OCI-LY7 (cell line): ENCODE measurements around the gene CNDP2. TPM values are rescaled to one million over a fixed set of nuclear protein-coding genes. Genes with fewer than 3 reads are reported as not detected.

Source experiments
- BruUV-seq: library from RNA; stranded (reverse); fragments of 400-500 nt; replicated peaks from 2 replicates; lab custom pipeline; 2021; lab: Mats Ljungman, UMichigan
- CTCF ChIA-PET: fragments of 300-600 bp; sonication (Branson Sonifier 250); formaldehyde crosslinking; loops from one replicate; lab custom pipeline; 2022; ENCODE audit warnings: antibody characterized with exemption; ENCODE audit not compliant: unreplicated experiment; lab: Charles Lee
- POLR2A ChIA-PET: fragments of 300-600 bp; sonication (Branson Sonifier 250); formaldehyde crosslinking; loops from one replicate; lab custom pipeline; 2022; ENCODE audit warnings: antibody characterized with exemption; lab: Charles Lee
- DNase-seq: peaks from one replicate; pipeline ENCODE4 v3.0.0-alpha.2; 2015; ENCODE audit warnings: low spot score
- H2AFZ ChIP-seq: fragments of 200-600 bp; sonication (generic), shearing (Covaris generic); 2 replicates; pipeline ENCODE4 v1.6.1; 2014; ENCODE audit warnings: mild to moderate bottlenecking, antibody characterized with exemption, low read length, moderate library complexity
- H3K27ac ChIP-seq: fragments of 200-600 bp; sonication (generic); 2 replicates; pipeline ENCODE4 v1.5.1; 2014; ENCODE audit warnings: mixed run types, low read depth, mild to moderate bottlenecking, moderate library complexity, low read length, inconsistent platforms; ENCODE audit not compliant: poor library complexity, severe bottlenecking
- H3K36me3 ChIP-seq: fragments of 200-600 bp; sonication (generic); 2 replicates; pipeline ENCODE4 v1.6.1; 2014; ENCODE audit warnings: mild to moderate bottlenecking, antibody characterized with exemption, low read length, moderate library complexity, mixed read lengths; ENCODE audit not compliant: insufficient read depth
- H3K4me1 ChIP-seq: fragments of 200-600 bp; sonication (generic); 2 replicates; pipeline ENCODE4 v1.5.1; 2014; ENCODE audit warnings: mild to moderate bottlenecking, low read length; ENCODE audit not compliant: insufficient read depth, poor library complexity, severe bottlenecking
- H3K4me2 ChIP-seq: fragments of 200-600 bp; sonication (generic); 2 replicates; pipeline ENCODE4 v1.6.1; 2014; ENCODE audit warnings: mild to moderate bottlenecking, low read length
- H3K4me3 ChIP-seq: fragments of 200-600 bp; sonication (generic); 2 replicates; pipeline ENCODE4 v1.5.1; 2014; ENCODE audit warnings: mild to moderate bottlenecking, low read depth, low read length; ENCODE audit not compliant: poor library complexity, severe bottlenecking
- H3K79me2 ChIP-seq: fragments of 200-600 bp; sonication (generic); 2 replicates; pipeline ENCODE4 v1.6.1; 2016; ENCODE audit warnings: low read depth, mild to moderate bottlenecking, low read length, moderate library complexity, mixed read lengths; ENCODE audit not compliant: insufficient read depth
- H3K9me2 ChIP-seq: fragments of 200-600 bp; sonication (generic); 2 replicates; pipeline ENCODE4 v1.6.1; 2016; ENCODE audit warnings: mild to moderate bottlenecking, low read length, mixed read lengths; ENCODE audit not compliant: insufficient read depth
- H3K9me3 ChIP-seq: fragments of 200-600 bp; sonication (generic); 2 replicates; pipeline ENCODE4 v1.6.1; 2014; ENCODE audit warnings: mild to moderate bottlenecking, mixed run types, low read length, mixed read lengths
- H4K20me1 ChIP-seq: fragments of 200-600 bp; sonication (generic); 2 replicates; pipeline ENCODE4 v1.6.1; 2014; ENCODE audit warnings: mild to moderate bottlenecking, antibody characterized with exemption, low read length, moderate library complexity, mixed read lengths; ENCODE audit not compliant: insufficient read depth
- CTCF ChIP-seq: fragments of 200-600 bp; sonication (generic); conservative IDR thresholded peaks from 2 replicates; pipeline ENCODE4 v1.5.1; 2014; ENCODE audit warnings: mild to moderate bottlenecking, antibody characterized with exemption, low read length, moderate library complexity, mixed read lengths
- EZH2phosphoT487 ChIP-seq: fragments of 200-600 bp; sonication (generic); IDR thresholded peaks from 2 replicates; pipeline ENCODE4 v1.6.1; 2018; ENCODE audit warnings: low read depth, borderline replicate concordance, mild to moderate bottlenecking, mixed run types, antibody characterized with exemption, low read length, moderate library complexity, mixed read lengths
- intact Hi-C: fragments of 100-400 bp; cut with micrococcal nuclease; formaldehyde crosslinking; loops from one replicate; pipeline ENCODE4 v1.10.0; 2022; ENCODE audit not compliant: unreplicated experiment
- total RNA-seq, 2 experiments: library from RNA; depleted of rRNA in 1 of 2; stranded (reverse); fragments of >200 nt in 1 of 2; shearing (Covaris generic) in 1 of 2; gene quantifications; 2 replicates each; pipeline ENCODE4 v1.2.3, GENCODE V29; 2014 to 2022

Gene CNDP2
- total RNA-seq, 2 experiments from 2014 or later = 28.5 to 94.8 TPM

- no peak overlapping the region for H2AFZ ChIP-seq
- ChIA-PET CTCF (no interaction called here), POLR2A (no interaction called here)
- no peak overlapping the region for H3K27ac ChIP-seq
- intact Hi-C loops = no loop called here
- TF ChIP-seq CTCF = no peak
- no peak for TF ChIP-seq EZH2phosphoT487
- H3K9me2 ChIP-seq = no peaks in the 10 kb centered on the region
- BruUV-seq = no TSS peak
- H3K36me3 ChIP-seq = no peaks in the 10 kb centered on the region
- H3K79me2 ChIP-seq = no peaks in the 10 kb centered on the region
- DNase-seq = no peak
- no peak overlapping the region for H3K4me2 ChIP-seq
- no peak overlapping the region for H3K4me3 ChIP-seq
- no peaks in the 10 kb centered on the region for H3K9me3 ChIP-seq
- H3K4me1 ChIP-seq = no peaks in the 10 kb centered on the region
- no peaks in the 10 kb centered on the region for H4K20me1 ChIP-seq
Measured at GRCh38 chr18:74571895-74572680, 75.9 kb downstream of the CNDP2 start.

- BruUV-seq = no TSS peak
- H3K27ac ChIP-seq = no peak overlapping the region
- H3K4me1 ChIP-seq = no peaks in the 10 kb centered on the region
- no peaks in the 10 kb centered on the region for H3K9me3 ChIP-seq
- no peaks in the 10 kb centered on the region for H3K9me2 ChIP-seq
- no peak overlapping the region for H2AFZ ChIP-seq
- no peaks in the 10 kb centered on the region for H4K20me1 ChIP-seq
- ChIA-PET POLR2A (no interaction called here), CTCF (no interaction called here)
- H3K36me3 ChIP-seq = no peaks in the 10 kb centered on the region
- intact Hi-C loops = no loop called here
- DNase-seq = no peak
- H3K4me2 ChIP-seq = no peak overlapping the region
- TF ChIP-seq EZH2phosphoT487 (no peak), CTCF (no peak)
- no peak overlapping the region for H3K4me3 ChIP-seq
- no peaks in the 10 kb centered on the region for H3K79me2 ChIP-seq
Measured at GRCh38 chr18:74573053-74573452, 76.9 kb downstream of the CNDP2 start.

Other genes with a start within 250 kb of the CNDP2 start
- not detected in 2 replicates for gene CYB5A, start 204.4 kb upstream of the CNDP2 start, total RNA-seq (2014; rRNA removed; shearing (Covaris generic))
- gene CYB5A, start 204.4 kb upstream of the CNDP2 start, total RNA-seq (2022) = not detected in 2 replicates
- gene C18orf63, start 180.5 kb upstream of the CNDP2 start, total RNA-seq (2014; rRNA removed; shearing (Covaris generic)) = not detected in 2 replicates
- gene C18orf63, start 180.5 kb upstream of the CNDP2 start, total RNA-seq (2022) = not detected in 2 replicates
- gene DIPK1C, start 39.1 kb upstream of the CNDP2 start, total RNA-seq (2014; rRNA removed; shearing (Covaris generic)) = not detected in 2 replicates
- not detected in 2 replicates for gene DIPK1C, start 39.1 kb upstream of the CNDP2 start, total RNA-seq (2022)
- not detected in 2 replicates for gene CNDP1, start 38.1 kb downstream of the CNDP2 start, total RNA-seq (2014; rRNA removed; shearing (Covaris generic))
- not detected in 2 replicates for gene CNDP1, start 38.1 kb downstream of the CNDP2 start, total RNA-seq (2022)
- 8.9 and 10.5 TPM in 2 replicates for gene ZNF407, start 101.5 kb downstream of the CNDP2 start, total RNA-seq (2014; rRNA removed; shearing (Covaris generic))
- gene ZNF407, start 101.5 kb downstream of the CNDP2 start, total RNA-seq (2022) = 11.9 and 12.1 TPM in 2 replicates